D721Med (cell line): ENCODE results near the gene ZKSCAN2.

ENCODE experiments used
- DNase-seq: peaks from one replicate; pipeline ENCODE4 v3.0.0; 2011; ENCODE audit warnings: low spot score; ENCODE audit not compliant: insufficient read length
- FAIRE-seq: peaks from 2 replicates; lab custom pipeline; 2011; peaks lifted over from hg19 to GRCh38; lab: Jason Lieb, UNC
- CTCF ChIP-seq: IDR thresholded peaks from 2 replicates; pipeline ENCODE4 v1.5.1; 2012; ENCODE audit warnings: mild to moderate bottlenecking, control low read depth; ENCODE audit not compliant: insufficient read depth; ENCODE audit errors: missing control alignments

ZKSCAN2 gene

GRCh38 chr16:25258861-25259179 lies 1.2 kb upstream of the ZKSCAN2 start:
- no peak for TF ChIP-seq CTCF
- FAIRE-seq (no peak), DNase-seq (no peak)

- no peak for TF ChIP-seq CTCF
- peak; percentile 48 for DNase-seq
- FAIRE-seq: no peak
Observed at GRCh38 chr16:25257956-25258860, 563 bp upstream of the ZKSCAN2 start.

GRCh38 chr16:25256695-25257469 lies 763 bp downstream of the ZKSCAN2 start:
- DNase-seq: no peak
- TF ChIP-seq CTCF: no peak

GRCh38 chr16:25253322-25253721 lies 4.3 kb downstream of the ZKSCAN2 start:
- TF ChIP-seq CTCF: no peak
- DNase-seq: no peak
- no peak for FAIRE-seq

More at GRCh38 chr16:25256695-25257469, 763 bp downstream of the ZKSCAN2 start:
- no peak for FAIRE-seq

- no peak for FAIRE-seq
- DNase-seq: no peak
- TF ChIP-seq CTCF: no peak
Observed at GRCh38 chr16:25250467-25250866, 7.2 kb downstream of the ZKSCAN2 start.

- FAIRE-seq (no peak), DNase-seq (no peak)
Observed at GRCh38 chr16:25235991-25236390, 21.7 kb downstream of the ZKSCAN2 start.

More at GRCh38 chr16:25235991-25236390, 21.7 kb downstream of the ZKSCAN2 start:
- no peak for TF ChIP-seq CTCF
